ENCODE data around the gene PDE8A.

PDE8A gene

GRCh38 chr15:85010386-85011159, 28.9 kb downstream of the PDE8A start (continued):
- TF ChIP-seq, protein P1, sequence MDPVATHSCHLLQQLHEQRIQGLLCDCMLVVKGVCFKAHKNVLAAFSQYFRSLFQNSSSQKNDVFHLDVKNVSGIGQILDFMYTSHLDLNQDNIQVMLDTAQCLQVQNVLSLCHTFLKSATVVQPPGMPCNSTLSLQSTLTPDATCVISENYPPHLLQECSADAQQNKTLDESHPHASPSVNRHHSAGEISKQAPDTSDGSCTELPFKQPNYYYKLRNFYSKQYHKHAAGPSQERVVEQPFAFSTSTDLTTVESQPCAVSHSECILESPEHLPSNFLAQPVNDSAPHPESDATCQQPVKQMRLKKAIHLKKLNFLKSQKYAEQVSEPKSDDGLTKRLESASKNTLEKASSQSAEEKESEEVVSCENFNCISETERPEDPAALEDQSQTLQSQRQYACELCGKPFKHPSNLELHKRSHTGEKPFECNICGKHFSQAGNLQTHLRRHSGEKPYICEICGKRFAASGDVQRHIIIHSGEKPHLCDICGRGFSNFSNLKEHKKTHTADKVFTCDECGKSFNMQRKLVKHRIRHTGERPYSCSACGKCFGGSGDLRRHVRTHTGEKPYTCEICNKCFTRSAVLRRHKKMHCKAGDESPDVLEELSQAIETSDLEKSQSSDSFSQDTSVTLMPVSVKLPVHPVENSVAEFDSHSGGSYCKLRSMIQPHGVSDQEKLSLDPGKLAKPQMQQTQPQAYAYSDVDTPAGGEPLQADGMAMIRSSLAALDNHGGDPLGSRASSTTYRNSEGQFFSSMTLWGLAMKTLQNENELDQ (tag by site-specific recombination; IDR thresholded peaks at IDR 0.05; ENCODE audit: low read depth): no peak
- TF ChIP-seq ZNF426 (tag by site-specific recombination; IDR thresholded peaks at IDR 0.05): no peak
- no peak for TF ChIP-seq ZNF37A (tag by site-specific recombination; IDR thresholded peaks at IDR 0.05)
- TF ChIP-seq ZNF26 (tag by site-specific recombination; IDR thresholded peaks at IDR 0.05): no peak
- TF ChIP-seq ZBTB26 (tag by site-specific recombination; optimal IDR thresholded peaks at IDR 0.05): no peak
- TF ChIP-seq ZNF514 (tag by site-specific recombination; IDR thresholded peaks at IDR 0.05): no peak
- TF ChIP-seq TSHZ1 (tag by site-specific recombination; IDR thresholded peaks at IDR 0.05; ENCODE audit: borderline replicate concordance): no peak
- TF ChIP-seq KLF10 (tag by site-specific recombination; IDR thresholded peaks at IDR 0.05): peak; percentile 29; the same call in 1 of the 2 replicates
- no peak for TF ChIP-seq ZNF146 (tag by site-specific recombination; IDR thresholded peaks at IDR 0.05)
- TF ChIP-seq ZSCAN4 (tag by site-specific recombination; IDR thresholded peaks at IDR 0.05): no peak
- TF ChIP-seq, protein P2, sequence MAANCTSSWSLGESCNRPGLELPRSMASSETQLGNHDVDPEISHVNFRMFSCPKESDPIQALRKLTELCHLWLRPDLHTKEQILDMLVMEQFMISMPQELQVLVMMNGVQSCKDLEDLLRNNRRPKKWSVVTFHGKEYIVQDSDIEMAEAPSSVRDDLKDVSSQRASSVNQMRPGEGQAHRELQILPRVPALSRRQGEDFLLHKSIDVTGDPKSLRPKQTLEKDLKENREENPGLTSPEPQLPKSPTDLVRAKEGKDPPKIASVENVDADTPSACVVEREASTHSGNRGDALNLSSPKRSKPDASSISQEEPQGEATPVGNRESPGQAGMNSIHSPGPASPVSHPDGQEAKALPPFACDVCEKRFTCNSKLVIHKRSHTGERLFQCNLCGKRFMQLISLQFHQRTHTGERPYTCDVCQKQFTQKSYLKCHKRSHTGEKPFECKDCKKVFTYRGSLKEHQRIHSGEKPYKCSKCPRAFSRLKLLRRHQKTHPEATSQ (tag by site-specific recombination; IDR thresholded peaks at IDR 0.05): no peak
- TF ChIP-seq ZNF280C (tag by site-specific recombination; IDR thresholded peaks at IDR 0.05): no peak
- no peak for TF ChIP-seq GFI1B (tag by site-specific recombination; IDR thresholded peaks at IDR 0.05)
- TF ChIP-seq, protein P3, sequence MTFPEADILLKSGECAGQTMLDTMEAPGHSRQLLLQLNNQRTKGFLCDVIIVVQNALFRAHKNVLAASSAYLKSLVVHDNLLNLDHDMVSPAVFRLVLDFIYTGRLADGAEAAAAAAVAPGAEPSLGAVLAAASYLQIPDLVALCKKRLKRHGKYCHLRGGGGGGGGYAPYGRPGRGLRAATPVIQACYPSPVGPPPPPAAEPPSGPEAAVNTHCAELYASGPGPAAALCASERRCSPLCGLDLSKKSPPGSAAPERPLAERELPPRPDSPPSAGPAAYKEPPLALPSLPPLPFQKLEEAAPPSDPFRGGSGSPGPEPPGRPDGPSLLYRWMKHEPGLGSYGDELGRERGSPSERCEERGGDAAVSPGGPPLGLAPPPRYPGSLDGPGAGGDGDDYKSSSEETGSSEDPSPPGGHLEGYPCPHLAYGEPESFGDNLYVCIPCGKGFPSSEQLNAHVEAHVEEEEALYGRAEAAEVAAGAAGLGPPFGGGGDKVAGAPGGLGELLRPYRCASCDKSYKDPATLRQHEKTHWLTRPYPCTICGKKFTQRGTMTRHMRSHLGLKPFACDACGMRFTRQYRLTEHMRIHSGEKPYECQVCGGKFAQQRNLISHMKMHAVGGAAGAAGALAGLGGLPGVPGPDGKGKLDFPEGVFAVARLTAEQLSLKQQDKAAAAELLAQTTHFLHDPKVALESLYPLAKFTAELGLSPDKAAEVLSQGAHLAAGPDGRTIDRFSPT (tag by site-specific recombination; IDR thresholded peaks at IDR 0.05): no peak
- no peak for TF ChIP-seq ZSCAN30 (tag by site-specific recombination; IDR thresholded peaks at IDR 0.05)
- TF ChIP-seq GLI2 (tag by site-specific recombination; IDR thresholded peaks at IDR 0.05; ENCODE audit: borderline replicate concordance, low read depth): no peak
- TF ChIP-seq ZNF391 (tag by site-specific recombination; IDR thresholded peaks at IDR 0.05; ENCODE audit: borderline replicate concordance, low read depth): no peak
- TF ChIP-seq OSR2 (tag by site-specific recombination; IDR thresholded peaks at IDR 0.05): peak; percentile 76
- no peak for TF ChIP-seq KLF7 (tag by site-specific recombination; IDR thresholded peaks at IDR 0.05; ENCODE audit: borderline replicate concordance)
- no peak for TF ChIP-seq ZBTB7A (tag by site-specific recombination; IDR thresholded peaks at IDR 0.05; ENCODE audit: low read depth)
- TF ChIP-seq ZNF2 (tag by site-specific recombination; IDR thresholded peaks at IDR 0.05): no peak
- TF ChIP-seq ZNF530 (tag by site-specific recombination; IDR thresholded peaks at IDR 0.05; ENCODE audit: low read depth): no peak
- TF ChIP-seq KLF1 (tag by site-specific recombination; IDR thresholded peaks at IDR 0.05): no peak
